H1 (cell line): ENCODE measurements around the gene RPS3. TPM values are rescaled to one million over a fixed set of nuclear protein-coding genes. Genes with fewer than 3 reads are reported as not detected.

ENCODE experiments used
- CTBP2 ChIP-seq: IDR thresholded peaks from 2 replicates; pipeline ENCODE4 v1.7.0; 2011; ENCODE audit warnings: borderline replicate concordance, mild to moderate bottlenecking, moderate library complexity, mixed read lengths, low read length; ENCODE audit not compliant: insufficient read depth, insufficient read length
- SIN3A ChIP-seq, 2 experiments: IDR thresholded peaks in 1 of 2; conservative IDR thresholded peaks in 1 of 2; 2 replicates each; pipeline ENCODE4 v1.6.1; 2011 to 2012; ENCODE audit warnings: low read length in 2 of 2, improper control_type of control experiment in 1 of 2, low read depth in 1 of 2, mild to moderate bottlenecking in 1 of 2
- YY1 ChIP-seq: IDR thresholded peaks from 2 replicates; pipeline ENCODE4 v1.6.1; 2011; ENCODE audit warnings: low read depth, mild to moderate bottlenecking, low read length
- polyA plus RNA-seq, 7 experiments: library from polyadenylated mRNA; depleted of rRNA in 3 of 7; stranded (reverse) in 5 of 7; unstranded in 2 of 7; fragments of >200 nt in 5 of 7; fragments of 200-250 nt in 2 of 7; gene quantifications; 1 replicate in 5 of 7; 2 replicates in 1 of 7; 4 replicates in 1 of 7; pipeline versions ENCODE4 v1.2.1 to v1.2.3, GENCODE V29; 2011 to 2013; ENCODE audit warnings: missing spikeins in 2 of 7, mixed read lengths in 2 of 7
- total RNA-seq: library from RNA; stranded (reverse); fragmentation: NEBNext Ultra II Directional; extraction: Animal tissue kit (Norgen Biotek cat#: 25700); gene quantifications from 2 replicates; pipeline ENCODE4 v1.2.1, GENCODE V29; 2021

The RPS3 gene
- total and polyA plus RNA-seq, 2 of the 8 experiments (the other 6 are each of a cell fraction or from before 2014, with no cell fraction given): 3,813 to 4,194 TPM

- 0 out of 2 replicates have a peak, but pooled peaks have one; percentile 30 for TF ChIP-seq YY1
- TF ChIP-seq CTBP2: no peak
- 0 out of 4 replicates have a peak, but pooled peaks of 1 of the 2 experiments have one; percentile 36 for TF ChIP-seq SIN3A (conservative IDR thresholded peaks at IDR 0.05 in 1 of 2, IDR thresholded peaks at IDR 0.05 in 1 of 2; ENCODE audit: low read depth in 1 of 2, low read length in 2 of 2)
Observed at GRCh38 chr11:75425422-75425821, 26.1 kb downstream of the RPS3 start (continued).
